Nephron progenitor cell (in vitro differentiated cells): ENCODE results near the gene RAB1B.
A peak's percentile ranks its signal among the peaks of the same experiment; 100 is the strongest.

Experiments used
- DNase-seq: peaks from one replicate; pipeline ENCODE4 v3.0.0; 2021
- H3K27ac Mint-ChIP-seq: 2 replicates; pipeline ENCODE4 v1.8.0; 2021; ENCODE audit warnings: mild to moderate bottlenecking, moderate library complexity, mixed read lengths
- H3K27me3 Mint-ChIP-seq: 2 replicates; pipeline ENCODE4 v1.8.0; 2021; ENCODE audit warnings: mild to moderate bottlenecking, low read depth, mixed read lengths; ENCODE audit not compliant: poor library complexity
- H3K36me3 Mint-ChIP-seq: 2 replicates; pipeline ENCODE4 v1.8.0; 2021; ENCODE audit warnings: low read depth, mixed read lengths
- H3K4me1 Mint-ChIP-seq: 2 replicates; pipeline ENCODE4 v1.8.0; 2021; ENCODE audit warnings: mixed read lengths
- H3K4me3 Mint-ChIP-seq: 2 replicates; pipeline ENCODE4 v1.8.0; 2021; ENCODE audit warnings: mild to moderate bottlenecking, moderate library complexity, mixed read lengths
- H3K9me3 Mint-ChIP-seq: 2 replicates; pipeline ENCODE4 v1.8.0; 2021; ENCODE audit warnings: mild to moderate bottlenecking, moderate library complexity, mixed read lengths
- TF ChIP-seq, protein P1 (sequence below): fragments of 200-600 bp; sonication (generic); IDR thresholded peaks from 2 replicates; pipeline ENCODE4 v1.5.0; 2021; ENCODE audit warnings: antibody characterized with exemption

The RAB1B gene

DNA sequence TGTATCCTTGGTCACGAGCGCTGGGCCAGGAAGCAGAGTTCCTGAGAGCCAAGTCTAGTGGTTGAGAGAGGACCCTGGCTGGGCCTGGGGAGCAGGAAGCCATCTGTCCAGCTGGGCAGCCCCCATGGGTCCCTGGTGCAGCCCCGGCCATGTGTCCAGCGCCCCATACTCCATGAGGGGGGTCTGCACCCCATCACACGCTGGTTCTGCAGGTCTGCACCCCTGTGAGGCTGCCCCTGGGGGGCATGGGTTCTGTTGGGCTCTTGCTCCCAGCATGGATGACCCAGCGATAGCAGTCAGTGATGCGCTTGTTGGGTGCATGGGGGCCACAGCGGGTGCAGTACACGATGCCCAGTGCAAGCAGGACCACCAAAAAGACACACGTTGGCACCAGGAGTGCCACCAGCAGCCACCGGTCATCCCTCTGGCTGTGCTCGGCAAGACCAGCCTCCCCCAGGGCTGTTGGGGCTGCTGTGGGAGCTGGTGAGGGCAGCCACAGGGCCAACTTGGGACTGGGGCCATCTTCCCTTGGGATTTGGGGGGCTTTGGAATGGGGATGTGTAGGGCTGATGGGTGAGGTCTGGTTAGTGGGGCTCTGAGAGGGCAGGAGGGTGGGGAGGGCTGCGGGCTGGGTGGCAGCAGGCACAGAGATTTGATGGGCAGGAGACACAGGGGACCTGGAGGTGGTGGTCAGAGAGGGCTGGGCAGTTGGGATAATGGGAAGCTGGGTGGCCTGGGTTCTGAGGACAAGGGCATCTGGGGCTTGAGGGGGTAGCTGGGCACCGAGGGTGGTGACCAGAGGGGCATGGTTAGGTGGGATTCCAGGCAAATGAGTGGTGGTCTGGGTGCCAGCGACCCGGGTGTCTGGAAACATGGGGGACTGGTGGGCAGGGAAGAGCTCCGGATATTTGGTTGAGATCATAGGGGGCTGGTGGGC is 46.4 kb downstream of the RAB1B start:
- peak overlapping the region; percentile 79 for H3K4me3 Mint-ChIP-seq
- H3K27ac Mint-ChIP-seq = peak overlapping the region; percentile 52

DNA sequence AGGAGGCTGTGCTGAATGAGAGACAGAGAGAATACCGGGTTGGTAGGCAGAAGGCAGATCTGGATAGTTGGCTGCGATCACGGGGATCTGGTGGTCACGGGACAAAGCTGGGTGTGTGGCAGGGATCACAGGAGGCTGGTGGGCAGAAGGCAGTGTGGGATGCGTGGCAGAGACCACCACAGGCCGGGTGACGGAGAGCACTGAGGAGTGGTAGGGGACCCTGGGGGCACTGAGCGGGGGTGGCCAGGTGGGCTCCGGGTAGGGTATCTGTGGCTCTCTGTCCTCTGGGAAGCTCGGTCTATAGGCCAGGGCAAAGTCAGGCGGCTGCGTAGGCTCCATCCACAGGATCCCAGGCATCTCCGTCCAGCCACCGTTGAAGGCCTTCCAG is 47.1 kb downstream of the RAB1B start:
- H3K9me3 Mint-ChIP-seq = peaks cover 16% of the 10 kb centered on the region
- DNase-seq = no peak
- peak overlapping the region; percentile 75 for H3K4me3 Mint-ChIP-seq
- no peaks in the 10 kb centered on the region for H3K36me3 Mint-ChIP-seq
- H3K4me1 Mint-ChIP-seq = peaks cover 69% of the 10 kb centered on the region
- H3K27ac Mint-ChIP-seq = peak overlapping the region; percentile 52
- TF ChIP-seq, protein P1, sequence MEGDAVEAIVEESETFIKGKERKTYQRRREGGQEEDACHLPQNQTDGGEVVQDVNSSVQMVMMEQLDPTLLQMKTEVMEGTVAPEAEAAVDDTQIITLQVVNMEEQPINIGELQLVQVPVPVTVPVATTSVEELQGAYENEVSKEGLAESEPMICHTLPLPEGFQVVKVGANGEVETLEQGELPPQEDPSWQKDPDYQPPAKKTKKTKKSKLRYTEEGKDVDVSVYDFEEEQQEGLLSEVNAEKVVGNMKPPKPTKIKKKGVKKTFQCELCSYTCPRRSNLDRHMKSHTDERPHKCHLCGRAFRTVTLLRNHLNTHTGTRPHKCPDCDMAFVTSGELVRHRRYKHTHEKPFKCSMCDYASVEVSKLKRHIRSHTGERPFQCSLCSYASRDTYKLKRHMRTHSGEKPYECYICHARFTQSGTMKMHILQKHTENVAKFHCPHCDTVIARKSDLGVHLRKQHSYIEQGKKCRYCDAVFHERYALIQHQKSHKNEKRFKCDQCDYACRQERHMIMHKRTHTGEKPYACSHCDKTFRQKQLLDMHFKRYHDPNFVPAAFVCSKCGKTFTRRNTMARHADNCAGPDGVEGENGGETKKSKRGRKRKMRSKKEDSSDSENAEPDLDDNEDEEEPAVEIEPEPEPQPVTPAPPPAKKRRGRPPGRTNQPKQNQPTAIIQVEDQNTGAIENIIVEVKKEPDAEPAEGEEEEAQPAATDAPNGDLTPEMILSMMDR = no peak
- peaks cover 5% of the 10 kb centered on the region for H3K27me3 Mint-ChIP-seq

More for the DNA sequence above, 46.4 kb downstream of the RAB1B start:
- DNase-seq = no peak
- Mint-ChIP-seq H3K36me3 (no peaks in the 10 kb centered on the region), H3K4me1 (peaks cover 67% of the 10 kb centered on the region), H3K27me3 (peaks cover 5% of the 10 kb centered on the region), H3K9me3 (peaks cover 10% of the 10 kb centered on the region)
- TF ChIP-seq, protein P1 = no peak

DNA sequence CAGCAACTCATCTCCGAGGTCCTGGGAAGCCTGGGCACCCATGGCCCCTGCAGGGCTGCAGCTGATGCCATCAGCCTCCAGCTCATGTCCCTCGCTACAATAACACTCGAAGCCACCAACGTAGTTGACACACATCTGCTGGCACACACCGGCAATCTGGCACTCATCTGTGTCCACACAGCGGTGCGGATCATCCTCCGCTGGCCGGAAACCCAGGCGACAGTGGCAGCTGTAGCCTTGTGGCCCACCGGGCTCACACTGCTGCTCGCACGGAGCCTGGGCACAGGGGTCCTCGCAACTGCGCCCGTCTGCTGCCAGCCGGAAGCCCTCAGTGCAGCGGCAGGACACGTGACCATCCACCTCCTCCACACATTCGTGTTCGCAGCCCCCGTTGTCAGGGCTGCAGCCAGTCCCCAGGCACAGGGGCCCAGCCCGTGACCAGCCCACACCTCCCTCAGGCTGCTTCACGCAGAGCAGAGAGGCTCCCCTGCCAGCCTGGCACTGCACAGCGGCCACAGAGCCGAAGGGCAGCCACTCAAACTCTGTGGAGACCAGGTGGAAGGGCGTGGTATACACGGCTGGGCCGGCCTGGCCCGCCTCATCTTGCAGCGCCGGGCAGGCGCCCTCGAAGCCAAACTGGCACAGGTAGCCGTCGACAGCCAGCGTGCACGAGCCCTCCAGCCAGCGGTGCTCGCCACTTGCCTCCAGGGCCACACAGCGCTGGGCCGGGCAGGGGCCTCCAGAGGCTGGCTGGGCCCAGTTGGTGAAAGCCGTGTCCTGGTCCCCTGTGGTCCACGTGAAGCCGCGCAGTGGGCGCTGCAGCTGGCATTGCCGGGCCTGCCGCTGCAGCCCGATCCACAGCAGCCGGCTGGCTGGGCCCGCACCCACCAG is 47.7 kb downstream of the RAB1B start:
- peaks cover 5% of the 10 kb centered on the region for H3K27me3 Mint-ChIP-seq
- H3K9me3 Mint-ChIP-seq = peaks cover 16% of the 10 kb centered on the region
- no peak for DNase-seq
- no peak overlapping the region for H3K27ac Mint-ChIP-seq
- TF ChIP-seq, protein P1 = no peak
- H3K36me3 Mint-ChIP-seq = no peaks in the 10 kb centered on the region
- H3K4me1 Mint-ChIP-seq = peaks cover 67% of the 10 kb centered on the region
- H3K4me3 Mint-ChIP-seq = peak overlapping the region; percentile 75

DNA sequence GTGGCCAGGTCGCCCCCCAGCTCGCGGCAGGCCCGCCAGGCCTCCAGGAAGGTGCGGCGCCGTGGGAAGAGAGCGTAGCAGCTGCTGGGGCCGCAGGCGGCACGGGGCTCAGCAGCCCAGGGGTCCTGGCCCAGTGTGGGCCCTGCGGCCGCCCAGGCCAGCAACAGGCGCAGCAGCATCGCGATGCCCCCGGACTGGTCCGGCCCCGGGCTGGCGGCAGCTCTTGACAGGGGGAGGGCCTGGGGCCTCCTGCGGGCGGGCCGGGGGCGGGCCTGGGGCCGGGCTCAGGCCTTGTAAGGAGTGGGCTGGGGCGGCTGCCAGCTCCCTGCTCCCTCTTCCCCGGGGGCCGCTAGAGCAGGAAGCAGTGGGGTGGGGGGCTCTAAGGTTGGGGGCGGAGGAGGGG is 48.4 kb downstream of the RAB1B start, which contains the start of gene CD248:
Gene CD248 (minus strand): TSS at position 196 of the 403 bp plus-strand sequence. CDS start 17 bp downstream, at position 179.
- Mint-ChIP-seq H3K4me1 (peaks cover 63% of the 10 kb centered on the region), H3K4me3 (peak within 1 kb of the TSS; percentile 75), H3K9me3 (peaks cover 16% of the 10 kb centered on the region), H3K27me3 (peaks cover 1% of the 10 kb centered on the region), H3K36me3 (no peaks in the 10 kb centered on the region), H3K27ac (peak within 1 kb of the TSS; percentile 97)
- peak; percentile 66 for DNase-seq
- TF ChIP-seq, protein P1 = no peak

DNA sequence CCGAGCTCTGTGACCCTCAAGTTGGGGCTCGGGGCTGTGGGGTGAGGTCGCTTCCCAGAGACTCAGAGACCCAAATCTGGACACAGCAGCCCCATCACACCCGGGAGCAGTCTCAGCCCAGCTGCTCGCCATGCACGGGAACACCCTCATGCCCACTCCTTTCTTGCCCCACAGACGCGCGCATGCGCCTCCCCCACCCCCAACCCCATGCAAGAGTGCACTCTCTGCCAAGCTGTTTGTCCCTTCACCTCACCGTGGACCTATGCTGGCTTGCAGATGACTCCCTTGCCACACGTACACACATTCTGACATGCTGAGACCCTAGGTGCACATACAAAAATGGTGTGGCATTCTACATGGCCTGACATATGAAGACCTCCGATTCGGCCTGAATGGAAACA is 48.9 kb downstream of the RAB1B start:
- no peak for DNase-seq
- H3K27me3 Mint-ChIP-seq = no peaks in the 10 kb centered on the region
- peak overlapping the region; percentile 97 for H3K27ac Mint-ChIP-seq
- peak overlapping the region; percentile 73 for H3K4me3 Mint-ChIP-seq
- peaks cover 66% of the 10 kb centered on the region for H3K4me1 Mint-ChIP-seq
- TF ChIP-seq, protein P1 = no peak
- peaks cover 16% of the 10 kb centered on the region for H3K9me3 Mint-ChIP-seq
- no peaks in the 10 kb centered on the region for H3K36me3 Mint-ChIP-seq
